Spleen (tissue), 11 donors: ENCODE measurements around the gene COBLL1. TPM values are rescaled to one million over a fixed set of nuclear protein-coding genes. Genes with fewer than 3 reads are reported as not detected.

Experiments
- DNase-seq: peaks from one replicate; pipeline ENCODE4 v3.0.0-alpha.2; 2020
- H3K27ac ChIP-seq, 8 donors: fragments of 200-600 bp; sonication (generic) in 7 of 8; 1 replicate in 4 of 8; 2 replicates in 4 of 8; pipeline versions ENCODE4 v1.5.0 to v1.8.0; 2016 to 2021; ENCODE audit warnings: inconsistent platforms in 4 of 8, mild to moderate bottlenecking in 4 of 8, moderate library complexity in 1 of 8
- H3K27me3 ChIP-seq, 7 donors: fragments of 200-600 bp; sonication (generic) in 6 of 7; replicated peaks in 1 of 7; 1 replicate in 4 of 7; 2 replicates in 3 of 7; pipeline versions ENCODE4 v1.5.0 to v1.8.0; 2016 to 2021; ENCODE audit warnings: inconsistent platforms in 3 of 7, mild to moderate bottlenecking in 1 of 7
- H3K36me3 ChIP-seq, 6 donors: fragments of 200-600 bp; sonication (generic) in 5 of 6; 1 replicate in 4 of 6; 2 replicates in 2 of 6; pipeline versions ENCODE4 v1.5.0 to v1.8.0; 2016 to 2021; ENCODE audit warnings: inconsistent platforms in 2 of 6
- H3K4me1 ChIP-seq, 6 donors: fragments of 200-600 bp; sonication (generic) in 5 of 6; 1 replicate in 3 of 6; 2 replicates in 3 of 6; pipeline versions ENCODE4 v1.5.0 to v1.8.0; 2016 to 2021; ENCODE audit warnings: inconsistent platforms in 3 of 6
- H3K4me3 ChIP-seq, 8 donors: fragments of 200-600 bp; sonication (generic) in 7 of 8; 1 replicate in 4 of 8; 2 replicates in 4 of 8; pipeline versions ENCODE4 v1.5.0 to v1.8.0; 2016 to 2021; ENCODE audit warnings: inconsistent platforms in 4 of 8, mild to moderate bottlenecking in 4 of 8, moderate library complexity in 2 of 8
- H3K9me3 ChIP-seq, 8 donors: fragments of 200-600 bp; sonication (generic) in 7 of 8; 1 replicate in 4 of 8; 2 replicates in 4 of 8; pipeline versions ENCODE4 v1.5.0 to v1.8.0; 2016 to 2021; ENCODE audit warnings: inconsistent platforms in 4 of 8
- POLR2A ChIP-seq, 3 donors: fragments of 450-650 bp; IDR thresholded peaks; one replicate each; pipeline ENCODE4 v1.5.1; 2017; ENCODE audit warnings: antibody characterized with exemption in 3 of 3, mild to moderate bottlenecking in 1 of 3
- POLR2AphosphoS5 ChIP-seq, 3 donors: sonication (generic); formaldehyde crosslinking; IDR thresholded peaks; one replicate each; pipeline ENCODE4 v1.5.1; 2017; ENCODE audit warnings: antibody characterized with exemption in 3 of 3
- WGBS, 5 donors: extraction: QIAGEN DNeasy Blood & Tissue Kit in 3 of 5; methylation state at CpG; one replicate each; pipeline versions ENCODE4 v1.1.5 to v1.1.7; 2013 to 2018; 5-methylcytosine and 5-hydroxymethylcytosine counted together
- intact Hi-C: fragments of 100-400 bp; cut with DNase I; formaldehyde crosslinking; loops from one replicate; pipeline ENCODE4 v1.15.0; 2023; ENCODE audit warnings: low total_unique reads
- polyA plus RNA-seq, 3 donors: library from polyadenylated mRNA; stranded (reverse); fragments of 200-250 nt; gene quantifications; one replicate each; pipeline ENCODE4 v1.2.1, GENCODE V29; 2013
- total RNA-seq, 7 donors: library from RNA; depleted of rRNA in 3 of 7; stranded (reverse); fragments of >200 nt in 3 of 7; fragmentation: NEBNext Ultra II Directional in 4 of 7; extraction: Animal tissue kit (Norgen Biotek cat#: 25700) in 4 of 7; gene quantifications; one replicate each; pipeline versions ENCODE4 v1.1.0 to v1.2.1, GENCODE V29; 2016 to 2021
- TF ChIP-seq, protein P1 (sequence below), 11 experiments: fragments of 200-600 bp in 7 of 11; fragments of 450-650 bp in 4 of 11; sonication (generic) in 4 of 11; IDR thresholded peaks in 8 of 11; conservative IDR thresholded peaks in 3 of 11; 1 replicate in 7 of 11; 2 replicates in 4 of 11; pipeline versions ENCODE4 v1.4.0 to v1.8.0; 2016 to 2021; ENCODE audit warnings: antibody characterized with exemption in 11 of 11, inconsistent platforms in 4 of 11, mild to moderate bottlenecking in 1 of 11
- donor health status: healthy with polysubstance abuse.
- donor health status: DM: no; HTN: no; CAD: no; lungs with moderate emphysema.
- donor health status: DM: no; HTN: no; CAD: no.
- donor health status: Bipolar disorder and iron deficiency.
- donor health status: healthy.
- donor health status: DM: no; HTN: no; CAD: no.
- donor health status: DM: yes; HTN: yes; CAD: no.

The COBLL1 gene
- total and polyA plus RNA-seq, 10 donors, result 6.4 to 86.8 (median 49.9) TPM

DNA sequence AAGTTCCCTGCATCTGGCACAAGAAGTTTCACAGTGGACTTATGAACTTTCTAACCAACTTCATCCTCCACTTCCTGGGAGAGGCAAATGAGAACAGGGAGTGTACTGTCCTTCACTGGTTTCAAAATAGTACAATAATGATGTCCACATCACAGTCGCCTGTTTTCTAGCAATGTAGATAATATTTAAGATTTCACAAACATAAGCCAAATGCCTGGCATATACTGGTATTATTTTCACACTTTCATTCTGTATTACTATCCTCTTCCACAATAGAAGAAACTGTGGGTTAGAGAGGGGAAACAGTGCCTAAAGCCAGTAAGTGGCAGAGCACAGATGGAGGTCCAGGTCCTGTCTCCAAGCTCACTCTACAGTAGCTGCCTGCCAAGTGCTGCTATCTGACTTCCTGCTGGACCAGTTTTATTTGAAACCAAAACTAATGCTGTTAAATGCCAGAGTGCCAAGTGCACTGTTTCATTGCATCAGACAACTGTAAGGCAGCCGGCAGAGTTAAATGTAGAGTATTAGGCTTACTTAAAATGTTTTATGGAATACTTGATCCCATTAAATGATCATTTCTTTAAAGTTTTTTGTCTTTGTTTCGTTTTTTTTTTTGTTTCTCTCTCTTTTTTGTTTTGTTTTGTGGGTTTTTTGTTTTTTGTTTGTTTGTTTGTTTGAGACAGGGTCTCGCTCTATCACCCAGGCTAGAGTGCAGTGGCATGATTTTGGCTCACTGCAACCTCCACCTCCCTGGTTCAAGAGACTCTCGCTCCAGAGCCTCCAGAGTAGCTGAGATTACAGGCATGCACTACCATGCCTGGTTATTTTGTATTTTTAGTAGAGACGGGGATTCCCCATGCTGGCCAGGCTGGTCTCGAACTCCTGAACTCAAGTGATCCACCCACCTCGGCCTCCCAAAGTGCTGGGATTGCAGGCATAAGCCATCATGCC is 15.1 kb downstream of the COBLL1 start:
- 54 to 72% (median 61%) methylated on average over 8 of the region's 8 CpGs for WGBS, 5 donors
- H3K4me3 ChIP-seq, result no peak overlapping the region
- H3K27me3 ChIP-seq, result no peaks in the 10 kb centered on the region
- H3K4me1 ChIP-seq, result peaks cover 0 to 13% (median 7%) of the 10 kb centered on the region in 6 donors
- H3K27ac ChIP-seq, result peak overlapping the region in 5 of 8 donors; percentile 19 to 42 (median 32)
- TF ChIP-seq POLR2AphosphoS5 (IDR thresholded peaks at IDR 0.05) (no peak), POLR2A (IDR thresholded peaks at IDR 0.05) (no peak)
- TF ChIP-seq, protein P1, sequence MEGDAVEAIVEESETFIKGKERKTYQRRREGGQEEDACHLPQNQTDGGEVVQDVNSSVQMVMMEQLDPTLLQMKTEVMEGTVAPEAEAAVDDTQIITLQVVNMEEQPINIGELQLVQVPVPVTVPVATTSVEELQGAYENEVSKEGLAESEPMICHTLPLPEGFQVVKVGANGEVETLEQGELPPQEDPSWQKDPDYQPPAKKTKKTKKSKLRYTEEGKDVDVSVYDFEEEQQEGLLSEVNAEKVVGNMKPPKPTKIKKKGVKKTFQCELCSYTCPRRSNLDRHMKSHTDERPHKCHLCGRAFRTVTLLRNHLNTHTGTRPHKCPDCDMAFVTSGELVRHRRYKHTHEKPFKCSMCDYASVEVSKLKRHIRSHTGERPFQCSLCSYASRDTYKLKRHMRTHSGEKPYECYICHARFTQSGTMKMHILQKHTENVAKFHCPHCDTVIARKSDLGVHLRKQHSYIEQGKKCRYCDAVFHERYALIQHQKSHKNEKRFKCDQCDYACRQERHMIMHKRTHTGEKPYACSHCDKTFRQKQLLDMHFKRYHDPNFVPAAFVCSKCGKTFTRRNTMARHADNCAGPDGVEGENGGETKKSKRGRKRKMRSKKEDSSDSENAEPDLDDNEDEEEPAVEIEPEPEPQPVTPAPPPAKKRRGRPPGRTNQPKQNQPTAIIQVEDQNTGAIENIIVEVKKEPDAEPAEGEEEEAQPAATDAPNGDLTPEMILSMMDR (IDR thresholded peaks at IDR 0.05 in 8 of 11, conservative IDR thresholded peaks at IDR 0.05 in 3 of 11), result no peak
- H3K9me3 ChIP-seq, result no peaks in the 10 kb centered on the region
- intact Hi-C loops, result no loop called here
- no peaks in the 10 kb centered on the region for H3K36me3 ChIP-seq
- no peak for DNase-seq

DNA sequence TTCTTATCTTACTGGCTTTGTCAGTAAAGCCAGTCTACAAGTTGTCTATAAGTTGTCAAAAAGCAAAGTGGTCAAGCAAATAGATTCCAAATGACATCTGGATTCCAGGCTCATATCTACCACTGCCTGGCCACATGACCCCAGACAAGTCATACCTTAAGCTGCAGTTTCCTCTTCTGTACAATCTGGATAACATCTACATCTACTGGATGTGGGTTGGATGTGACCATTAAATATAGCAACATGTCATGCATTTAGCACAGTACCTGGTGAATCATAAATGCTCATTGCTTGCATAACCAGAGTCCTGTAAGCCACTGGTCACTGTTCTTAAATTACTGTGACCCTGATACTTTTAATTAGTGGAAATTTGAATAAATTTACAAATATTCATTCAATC is 16.8 kb downstream of the COBLL1 start:
- TF ChIP-seq, protein P1 (IDR thresholded peaks at IDR 0.05 in 8 of 11, conservative IDR thresholded peaks at IDR 0.05 in 3 of 11), result no peak
- TF ChIP-seq POLR2AphosphoS5 (IDR thresholded peaks at IDR 0.05) (no peak), POLR2A (IDR thresholded peaks at IDR 0.05) (no peak)
- Histone ChIP-seq H3K36me3 (no peaks in the 10 kb centered on the region), H3K27me3 (no peaks in the 10 kb centered on the region), H3K27ac (no peak overlapping the region), H3K4me3 (no peak overlapping the region), H3K9me3 (no peaks in the 10 kb centered on the region), H3K4me1 (peaks cover 0 to 13% (median 7%) of the 10 kb centered on the region in 6 donors)
- DNase-seq, result no peak
- intact Hi-C loops, result no loop called here

DNA sequence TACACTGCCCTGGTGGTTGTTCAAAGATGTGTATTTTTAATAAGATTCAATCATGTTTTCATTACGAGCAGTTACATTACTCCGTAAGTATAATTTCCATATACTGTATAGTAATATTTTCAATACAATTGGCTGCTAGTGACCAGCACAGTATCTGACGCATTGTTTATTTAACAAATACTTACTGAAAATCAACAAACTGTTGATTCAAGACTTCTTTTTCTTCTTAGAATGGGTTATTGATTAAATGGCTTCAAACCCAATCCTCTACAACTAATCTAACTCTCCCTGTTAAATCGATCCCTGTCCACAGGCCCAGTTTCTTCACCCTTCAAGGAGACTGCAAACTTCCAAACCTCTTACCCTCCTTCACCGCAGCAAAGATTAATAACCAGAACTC is 18.5 kb downstream of the COBLL1 start:
- peaks cover 0 to 13% (median 7%) of the 10 kb centered on the region in 6 donors for H3K4me1 ChIP-seq
- H3K4me3 ChIP-seq, result no peak overlapping the region
- H3K36me3 ChIP-seq, result no peaks in the 10 kb centered on the region
- DNase-seq, result no peak
- intact Hi-C loops, result no loop called here
- no peaks in the 10 kb centered on the region for H3K27me3 ChIP-seq
- H3K9me3 ChIP-seq, result no peaks in the 10 kb centered on the region
- TF ChIP-seq POLR2A (IDR thresholded peaks at IDR 0.05) (no peak), POLR2AphosphoS5 (IDR thresholded peaks at IDR 0.05) (no peak)
- TF ChIP-seq, protein P1 (IDR thresholded peaks at IDR 0.05 in 8 of 11, conservative IDR thresholded peaks at IDR 0.05 in 3 of 11), result no peak
- H3K27ac ChIP-seq, result no peak overlapping the region
- 90 to 99% (median 95%) methylated on average over 5 of the region's 5 CpGs for WGBS, 5 donors

DNA sequence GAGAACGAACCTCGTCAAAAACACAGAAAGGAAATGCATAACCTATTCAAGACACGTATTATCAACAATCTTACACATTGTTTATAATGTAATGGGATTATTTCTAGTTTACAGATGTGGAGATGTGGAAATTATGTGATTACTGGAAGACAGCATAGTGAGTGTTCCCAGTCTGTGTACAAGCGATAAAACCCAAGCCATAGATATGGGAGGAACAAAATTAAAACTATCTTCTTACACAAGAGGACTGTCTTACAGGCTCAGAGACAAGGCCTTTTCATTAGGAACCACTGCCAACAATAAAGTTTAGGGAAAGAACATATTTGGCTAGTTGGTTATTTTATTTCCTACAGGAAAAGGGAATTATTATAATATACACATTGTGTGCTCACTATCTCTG is 20.3 kb downstream of the COBLL1 start:
- no peaks in the 10 kb centered on the region for H3K27me3 ChIP-seq
- DNase-seq, result no peak
- peaks cover 0 to 6% (median 2%) of the 10 kb centered on the region in 6 donors for H3K4me1 ChIP-seq
- H3K9me3 ChIP-seq, result no peaks in the 10 kb centered on the region
- TF ChIP-seq POLR2A (IDR thresholded peaks at IDR 0.05) (no peak), POLR2AphosphoS5 (IDR thresholded peaks at IDR 0.05) (no peak)
- TF ChIP-seq, protein P1 (IDR thresholded peaks at IDR 0.05 in 8 of 11, conservative IDR thresholded peaks at IDR 0.05 in 3 of 11), result no peak
- intact Hi-C loops, result no loop called here
- H3K4me3 ChIP-seq, result no peak overlapping the region
- no peak overlapping the region for H3K27ac ChIP-seq
- WGBS, 5 donors, result 79 to 91% (median 84%) methylated on average over 4 of the region's 4 CpGs
- no peaks in the 10 kb centered on the region for H3K36me3 ChIP-seq
